K562 (cell line): Measurements from ENCODE around the gene AQP1. TPM values are rescaled to one million over a fixed set of nuclear protein-coding genes. Genes with fewer than 3 reads are reported as not detected.

Experiments used
- ATAC-seq: fragments of 200-7000 bp; cut with Tn5 transposase; 3 replicates; pipeline ENCODE4 v1.9.1; 2020; ENCODE audit warnings: moderate library complexity
- BruUV-seq: library from RNA; stranded (reverse); fragments of 400-500 nt; replicated peaks from 2 replicates; lab custom pipeline; 2021; lab: Mats Ljungman, UMichigan
- CTCF ChIA-PET: fragments of 300-600 bp; formaldehyde crosslinking; extraction: SDS; loops from one replicate; lab custom pipeline; 2021; ENCODE audit warnings: low intra/inter-chr PET ratio; lab: Yijun Ruan, JAX
- POLR2A ChIA-PET: fragments of 300-600, 350-650 bp; sonication (Branson Sonifier 250); formaldehyde crosslinking; extraction: SDS; loops from one replicate; lab custom pipeline; 2021; ENCODE audit warnings: antibody characterized with exemption, inconsistent platforms; lab: Yijun Ruan, JAX
- DNase-seq, 4 experiments: peaks; one replicate each; pipeline versions ENCODE4 v3.0.0 to v3.0.0-alpha.2; 2011 to 2018; ENCODE audit warnings: low spot score in 3 of 4, mixed read lengths in 3 of 4; ENCODE audit errors: extremely low read depth in 1 of 4
- FAIRE-seq: peaks from 2 replicates; lab custom pipeline; 2011; peaks lifted over from hg19 to GRCh38; lab: Jason Lieb, UNC
- H2AFZ ChIP-seq: 2 replicates; pipeline ENCODE4 v1.6.0; 2011; ENCODE audit warnings: low read depth, low read length, control low read depth, inconsistent platforms
- H3K27ac ChIP-seq: fragments of 200-600 bp; 3 replicates; pipeline ENCODE4 v1.8.0; 2011; ENCODE audit warnings: low read depth, mild to moderate bottlenecking, control low read depth, inconsistent platforms, low read length, moderate library complexity, mixed read lengths; ENCODE audit errors: extremely low read depth
- H3K27me3 ChIP-seq, 2 experiments: fragments of 300-600 bp in 1 of 2; 2 replicates in 1 of 2; 3 replicates in 1 of 2; pipeline versions ENCODE4 v1.6.0 to v1.8.0; 2011; ENCODE audit warnings: inconsistent platforms in 2 of 2, low read length in 2 of 2, mild to moderate bottlenecking in 1 of 2, mixed read lengths in 1 of 2, moderate library complexity in 1 of 2; ENCODE audit not compliant: control insufficient read depth in 2 of 2, insufficient read depth in 2 of 2
- H3K36me3 ChIP-seq: fragments of 300-600 bp; 3 replicates; pipeline ENCODE4 v1.8.0; 2011; ENCODE audit warnings: mild to moderate bottlenecking, low read length, inconsistent platforms; ENCODE audit not compliant: control insufficient read depth, insufficient read depth
- H3K4me1 ChIP-seq, 2 experiments: fragments of 200-600 bp in 1 of 2; replicated peaks in 1 of 2; 2 replicates in 1 of 2; 3 replicates in 1 of 2; pipeline versions ENCODE4 v1.5.1 to v1.8.0; 2011; ENCODE audit warnings: inconsistent platforms in 2 of 2, low read length in 2 of 2, mild to moderate bottlenecking in 1 of 2, mixed read lengths in 1 of 2, moderate library complexity in 1 of 2; ENCODE audit not compliant: control insufficient read depth in 2 of 2, insufficient read depth in 2 of 2
- H3K4me2 ChIP-seq: 2 replicates; pipeline ENCODE4 v1.6.1; 2011; ENCODE audit warnings: low read length, control low read depth, inconsistent platforms, mixed read lengths; ENCODE audit not compliant: insufficient read depth
- H3K4me3 ChIP-seq: fragments of 200-600 bp; sonication (generic), shearing (Covaris generic); 2 replicates; pipeline ENCODE4 v1.5.1; 2016; ENCODE audit warnings: control low read depth, inconsistent platforms
- H3K79me2 ChIP-seq: fragments of 200-600 bp; 3 replicates; pipeline ENCODE4 v1.8.0; 2011; ENCODE audit warnings: low read length, inconsistent platforms; ENCODE audit not compliant: control insufficient read depth, insufficient read depth
- H3K9ac ChIP-seq, 2 experiments: 2 replicates each; pipeline versions ENCODE4 v1.6.0 to v1.6.1; 2011; ENCODE audit warnings: low read depth in 2 of 2, low read length in 2 of 2, control low read depth in 1 of 2, inconsistent platforms in 1 of 2, mild to moderate bottlenecking in 1 of 2, mixed read lengths in 1 of 2; ENCODE audit not compliant: insufficient read depth in 1 of 2
- H3K9me1 ChIP-seq: one replicate; pipeline ENCODE4 v1.6.0; 2011; ENCODE audit warnings: inconsistent platforms, mild to moderate bottlenecking, low read length, moderate library complexity; ENCODE audit not compliant: control insufficient read depth, insufficient read depth
- H3K9me3 ChIP-seq: replicated peaks from 2 replicates; pipeline ENCODE4 v1.5.1; 2011; ENCODE audit warnings: low read depth, low read length, inconsistent platforms; ENCODE audit not compliant: control insufficient read depth, insufficient read depth
- H4K20me1 ChIP-seq: replicated peaks from 2 replicates; pipeline ENCODE4 v1.6.1; 2011; ENCODE audit warnings: low read length, inconsistent platforms, mixed read lengths; ENCODE audit not compliant: control insufficient read depth, insufficient read depth
- COPS2 ChIP-seq: fragments of 450-650 bp; conservative IDR thresholded peaks from 2 replicates; pipeline ENCODE4 v1.6.1; 2016; ENCODE audit warnings: mild to moderate bottlenecking, moderate library complexity
- GABPB1 ChIP-seq: sonication (generic); formaldehyde crosslinking; IDR thresholded peaks from 2 replicates; pipeline ENCODE4 v1.8.0; 2022; ENCODE audit warnings: mild to moderate bottlenecking, missing genetic modification reagents
- KAT2B ChIP-seq: IDR thresholded peaks from one replicate; pipeline ENCODE4 v1.6.1; 2012; ENCODE audit warnings: low read depth, mild to moderate bottlenecking, control low read depth, inconsistent platforms, low read length, moderate library complexity
- KAT8 ChIP-seq: fragments of 450-650 bp; IDR thresholded peaks from 2 replicates; pipeline ENCODE4 v1.6.1; 2016; ENCODE audit warnings: low read depth, mild to moderate bottlenecking
- KLF1 ChIP-seq: fragments of 450-650 bp; IDR thresholded peaks from 2 replicates; pipeline ENCODE4 v1.6.1; 2016; ENCODE audit warnings: missing genetic modification characterization, missing compliant biosample characterization
- MAFK ChIP-seq: IDR thresholded peaks from 2 replicates; pipeline ENCODE4 v1.6.1; 2011; ENCODE audit warnings: low read length, improper control_type of control experiment
- MECOM ChIP-seq: fragments of 250-450 bp; sonication (Bioruptor Pico); IDR thresholded peaks from 2 replicates; pipeline ENCODE4 v1.8.0; 2022; ENCODE audit warnings: inconsistent platforms
- PCBP1 ChIP-seq: fragments of 200-400 bp; formaldehyde crosslinking; IDR thresholded peaks from 2 replicates; pipeline ENCODE4 v1.6.1; 2018; ENCODE audit warnings: mild to moderate bottlenecking, low read depth, low read length; ENCODE audit not compliant: poor library complexity, severe bottlenecking
- POLR2AphosphoS5 ChIP-seq: IDR thresholded peaks from 2 replicates; pipeline ENCODE4 v1.6.1; 2011; ENCODE audit warnings: mild to moderate bottlenecking, low read depth, low read length, moderate library complexity; ENCODE audit not compliant: control insufficient read depth, insufficient read depth
- RFX7 ChIP-seq: fragments of 250-450 bp; sonication (Bioruptor Pico); IDR thresholded peaks from 2 replicates; pipeline ENCODE4 v1.5.1; 2021; ENCODE audit warnings: mild to moderate bottlenecking
- TAF15 ChIP-seq: fragments of 200-400 bp; formaldehyde crosslinking; IDR thresholded peaks from 2 replicates; pipeline ENCODE4 v1.6.1; 2017; ENCODE audit warnings: mild to moderate bottlenecking, low read depth, low read length, moderate library complexity
- THRA ChIP-seq: fragments of 450-650 bp; IDR thresholded peaks from 2 replicates; pipeline ENCODE4 v1.6.1; 2017; ENCODE audit warnings: mild to moderate bottlenecking, moderate library complexity
- WGBS: fragments of 100-300 bp; shearing (Covaris generic); methylation state at CpG from one replicate; pipeline ENCODE4 v1.1.6; 2016; ENCODE audit warnings: low coverage, mixed read lengths; ENCODE audit not compliant: insufficient coverage; ENCODE audit errors: missing lambda C conversion rate; 5-methylcytosine and 5-hydroxymethylcytosine counted together
- in situ Hi-C: fragments of 300-500 bp; cut with MboI; formaldehyde crosslinking; loops from 4 replicates; pipeline ENCODE4 v1.15.0; 2018; ENCODE audit warnings: inconsistent platforms, mixed read lengths
- intact Hi-C: fragments of 100-400 bp; cut with micrococcal nuclease; formaldehyde crosslinking; loops from 2 replicates; pipeline ENCODE4 v1.14.2; 2022
- polyA plus RNA-seq, 8 experiments: library from polyadenylated mRNA; depleted of rRNA in 4 of 8; stranded (reverse) in 5 of 8; unstranded in 3 of 8; fragments of >200 nt; fragmentation: Nextera tagmentation in 2 of 8; fragmentation: Illumina TruSeq in 1 of 8; extraction: Ambion mirVana in 2 of 8; extraction: Trizol in 1 of 8; gene quantifications; 2 replicates each; pipeline versions ENCODE4 v1.2.1 to v1.2.3, GENCODE V29; 2011 to 2014; ENCODE audit warnings: inconsistent platforms in 1 of 8, missing spikeins in 1 of 8
- total RNA-seq, 7 experiments: library from RNA; depleted of rRNA in 6 of 7; stranded (reverse); fragments of >200 nt in 6 of 7; fragmentation: Illumina TruSeq in 2 of 7; extraction: Trizol in 2 of 7; gene quantifications; 2 replicates each; pipeline versions ENCODE4 v1.2.1 to v1.2.3, GENCODE V29; 2011 to 2021; ENCODE audit warnings: low replicate concordance in 1 of 7

The AQP1 gene
- total and polyA plus RNA-seq, 9 of the 15 experiments (the other 6 are each of a cell fraction or from before 2014, with no cell fraction given) = 0.18 to 12.6 (median 4.1) TPM

DNA sequence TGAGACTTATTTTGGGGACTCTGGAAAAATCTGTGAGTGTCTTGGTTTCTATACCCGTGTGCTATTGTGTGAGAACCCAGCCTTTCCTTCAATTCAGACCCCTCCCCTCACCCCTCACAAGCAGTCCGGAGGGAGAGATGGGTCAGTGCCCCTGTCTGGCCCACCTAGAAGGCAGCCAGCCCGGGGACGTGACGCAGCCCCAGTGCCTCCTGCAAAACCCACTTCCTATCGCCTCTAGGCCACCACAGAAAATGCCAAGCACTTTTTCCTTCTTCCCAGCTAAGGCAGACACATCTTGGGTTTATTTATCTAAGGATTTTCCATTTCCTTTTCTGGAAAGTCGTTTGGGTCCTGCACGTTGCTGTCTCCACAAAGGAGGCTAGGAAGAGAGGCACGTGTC, 11.6 kb upstream of the AQP1 start (continued):
- TF ChIP-seq RFX7 (no peak), KAT2B (no peak), MAFK (no peak), PCBP1 (no peak)

GRCh38 chr7:30900803-30901362, 10.8 kb upstream of the AQP1 start:
- in situ Hi-C loops = no loop called here
- Histone ChIP-seq H3K9me1 (no peaks in the 10 kb centered on the region), H3K27ac (no peak overlapping the region), H3K4me2 (no peak overlapping the region), H3K9me3 (no peaks in the 10 kb centered on the region), H3K27me3 (no peaks in the 10 kb centered on the region), H3K4me3 (no peak overlapping the region), H4K20me1 (no peaks in the 10 kb centered on the region; the same call in 1 of the 2 replicates), H3K79me2 (no peaks in the 10 kb centered on the region), H3K9ac (peak overlapping the region in 1 of 2 experiments; percentile 59; a peak in 2 of 4 replicates), H3K4me1 (peaks cover 29 to 70% of the 10 kb centered on the region in 2 experiments), H3K36me3 (no peaks in the 10 kb centered on the region), H2AFZ (no peak overlapping the region)
- WGBS = 79% methylated on average over 7 of the region's 11 CpGs
- no TSS peak for BruUV-seq
- intact Hi-C loops = no loop called here
- POLR2A ChIA-PET = interaction anchor here (1.0 kb wide), 1 partner anchor 15 kb away, joined by 3 read pairs; no protein-coding TSS in a partner anchor
- no peak for ATAC-seq
- no peak for DNase-seq
- FAIRE-seq = no peak
- TF ChIP-seq MECOM (CRISPR knock-in tag) (no peak), THRA (no peak), KAT8 (no peak), COPS2 (no peak), KLF1 (tag) (no peak), POLR2AphosphoS5 (no peak), GABPB1 (CRISPR knock-in tag) (no peak), TAF15 (no peak)
- CTCF ChIA-PET = no interaction called here
